A549 treated with Hydrocortisone at 1 μM for 4 hours (cell line): ENCODE results near the gene GUF1. TPM values are rescaled to one million over a fixed set of nuclear protein-coding genes. Genes with fewer than 3 reads are reported as not detected.

Source experiments
- total RNA-seq: library from RNA; stranded (reverse); fragments of 200-300 nt; extraction: Qiagen RNA extraction; gene quantifications from 5 replicates; pipeline ENCODE4 v1.2.3, GENCODE V29; 2022

The GUF1 gene
- 7.3 to 11.6 TPM (median 8.9 TPM) in 5 replicates for total RNA-seq

DNA sequence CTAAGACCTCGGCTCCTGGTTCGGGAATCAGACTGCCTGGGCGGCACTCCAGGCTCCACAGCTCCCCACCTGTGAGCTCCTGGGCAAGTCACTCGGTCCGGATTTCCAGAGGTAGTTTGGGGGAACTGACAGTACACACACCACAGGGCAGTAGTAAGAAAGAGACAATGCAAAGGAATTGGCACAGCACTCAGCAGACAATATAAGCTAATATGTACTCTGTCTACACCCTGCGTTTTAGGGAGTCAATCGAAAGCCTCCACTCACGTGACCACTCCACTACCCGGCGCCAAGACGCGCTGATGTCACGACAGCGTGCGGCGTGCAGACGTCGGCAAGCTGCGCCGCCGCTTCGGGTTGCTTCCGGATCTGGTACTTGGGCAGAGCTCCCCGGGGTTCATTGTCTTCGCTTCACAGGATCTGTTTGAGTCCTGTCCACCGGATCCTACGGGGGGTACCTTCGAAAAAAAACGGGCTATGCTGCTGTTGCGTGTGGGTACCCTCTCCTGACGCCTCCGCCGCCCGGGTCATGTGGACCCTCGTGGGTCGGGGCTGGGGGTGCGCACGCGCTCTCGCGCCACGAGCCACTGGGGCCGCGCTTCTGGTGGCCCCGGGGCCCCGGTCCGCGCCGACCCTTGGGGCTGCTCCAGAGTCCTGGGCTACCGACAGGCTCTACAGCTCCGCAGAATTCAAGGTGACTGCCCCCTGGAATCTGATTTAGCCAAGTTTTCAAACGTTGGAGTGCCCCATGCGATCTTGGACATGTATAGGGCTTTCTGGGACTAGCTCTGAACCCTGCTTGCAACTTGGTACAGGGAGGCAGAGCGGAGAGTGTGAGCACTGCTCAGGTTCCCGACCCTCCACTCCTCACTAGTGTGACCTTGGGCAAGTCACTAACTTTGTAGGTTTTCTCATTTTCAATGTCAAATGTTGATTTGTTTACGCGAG, at the start of gene GUF1:
Gene GUF1 (plus strand): TSS at position 327 of the 948 bp plus-strand sequence. CDS start 203 bp downstream, at position 530.

DNA sequence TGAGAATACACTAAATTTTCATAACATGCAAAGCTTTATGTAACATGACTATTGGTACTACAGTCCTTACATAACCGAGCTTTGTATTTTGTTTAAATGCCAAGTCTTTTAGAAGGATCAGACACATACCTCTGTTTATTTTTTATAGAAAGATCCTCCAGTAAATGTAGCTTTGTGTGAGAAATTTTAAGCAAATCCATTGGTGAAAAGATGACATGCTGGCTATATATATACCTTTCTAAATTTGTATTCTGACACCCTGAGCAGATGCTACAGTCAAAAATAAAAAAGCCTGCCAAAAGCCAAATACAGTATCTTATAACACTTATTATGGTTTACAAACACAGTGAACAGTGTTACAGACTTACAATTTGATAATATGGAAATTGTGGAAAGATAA, 26.8 kb upstream of the GUF1 start, which contains the start of gene YIPF7:
Gene YIPF7 (minus strand): TSS at position 201 of the 400 bp plus-strand sequence. CDS start 1,525 bp downstream, outside the sequence.

GRCh38 chr4:44726038-44726871, 48.0 kb downstream of the GUF1 start, which contains the start of gene GNPDA2:
TSS of gene GNPDA2 (minus strand) at chr4:44726556. CDS start at chr4:44722207, 4,349 bp downstream.

Other genes starting within 250 kb of the GUF1 start
- not detected in 5 replicates for gene KCTD8, start 229.6 kb upstream of the GUF1 start, total RNA-seq
- not detected in 5 replicates for gene YIPF7, start 26.8 kb upstream of the GUF1 start, total RNA-seq
- gene GNPDA2, start 48.1 kb downstream of the GUF1 start, total RNA-seq = 7.9 to 12.5 TPM (median 10.2 TPM) in 5 replicates